B cell (primary cell): ENCODE data around the gene PRSS33. TPM values are rescaled to one million over a fixed set of nuclear protein-coding genes. Genes with fewer than 3 reads are reported as not detected.
A peak's percentile ranks its signal among the peaks of the same experiment; 100 is the strongest.

Source experiments
- ATAC-seq: fragments of 200-7000 bp; cut with Tn5 transposase; one replicate; pipeline ENCODE4 v1.10.0; 2021; ENCODE audit warnings: low read depth, mild to moderate bottlenecking, moderate number of reproducible peaks, moderate library complexity
- CTCF ChIA-PET: fragments of 350-600 bp; sonication (Branson Sonifier 250); formaldehyde crosslinking; loops from one replicate; lab custom pipeline; 2021; ENCODE audit warnings: antibody characterized with exemption, inconsistent platforms; lab: Charles Lee
- POLR2A ChIA-PET: fragments of 350-600 bp; sonication (Branson Sonifier 250); formaldehyde crosslinking; loops from one replicate; lab custom pipeline; 2021; ENCODE audit warnings: antibody characterized with exemption; lab: Charles Lee
- DNase-seq: peaks from one replicate; pipeline ENCODE4 v3.0.0; 2013
- H2AFZ ChIP-seq: 2 replicates; pipeline ENCODE4 v1.6.1; 2012; ENCODE audit warnings: mild to moderate bottlenecking, low read depth, low read length; ENCODE audit not compliant: insufficient read depth, poor library complexity, severe bottlenecking
- H3K27ac ChIP-seq, 2 donors: 1 replicate in 1 of 2; 2 replicates in 1 of 2; pipeline ENCODE4 v1.5.1; 2012 to 2013; ENCODE audit warnings: low read length in 2 of 2, mild to moderate bottlenecking in 2 of 2, moderate library complexity in 1 of 2
- H3K27me3 ChIP-seq, 4 experiments: fragments of 200-600 bp in 1 of 4; sonication (generic) in 1 of 4; replicated peaks in 1 of 4; 1 replicate in 2 of 4; 2 replicates in 2 of 4; pipeline versions ENCODE4 v1.6.1 to v1.7.0; 2013 to 2016; ENCODE audit warnings: low read length in 3 of 4, mild to moderate bottlenecking in 2 of 4, mixed read lengths in 1 of 4, moderate library complexity in 1 of 4; ENCODE audit not compliant: insufficient read depth in 4 of 4, control insufficient read depth in 3 of 4; ENCODE audit errors: control extremely low read depth in 1 of 4
- H3K36me3 ChIP-seq, 2 experiments: replicated peaks in 1 of 2; 1 replicate in 1 of 2; 2 replicates in 1 of 2; pipeline versions ENCODE4 v1.6.1 to v1.7.1; 2013; ENCODE audit warnings: low read length in 1 of 2; ENCODE audit not compliant: insufficient read depth in 2 of 2, control insufficient read depth in 1 of 2; ENCODE audit errors: control extremely low read depth in 1 of 2, extremely low read depth in 1 of 2
- H3K4me1 ChIP-seq, 2 donors: fragments of 200-600 bp in 1 of 2; sonication (generic) in 1 of 2; 1 replicate in 1 of 2; 2 replicates in 1 of 2; pipeline versions ENCODE4 v1.5.1 to v1.6.1; 2013 to 2017; ENCODE audit warnings: low read length in 2 of 2; ENCODE audit not compliant: control insufficient read depth in 2 of 2, insufficient read depth in 2 of 2
- H3K4me2 ChIP-seq: replicated peaks from 2 replicates; pipeline ENCODE3; 2012; ENCODE audit warnings: mild to moderate bottlenecking, low read depth, low read length; ENCODE audit not compliant: poor library complexity, severe bottlenecking
- H3K4me3 ChIP-seq, 5 experiments: fragments of 200-600 bp in 1 of 5; sonication (generic) in 1 of 5; 1 replicate in 3 of 5; 2 replicates in 2 of 5; pipeline versions ENCODE4 v1.5.1 to v1.7.0; 2011 to 2016; ENCODE audit warnings: low read length in 4 of 5, mild to moderate bottlenecking in 4 of 5, low read depth in 2 of 5, control low read depth in 1 of 5, moderate library complexity in 1 of 5; ENCODE audit not compliant: insufficient read depth in 1 of 5; ENCODE audit errors: control extremely low read depth in 1 of 5, extremely low read depth in 1 of 5
- H3K79me2 ChIP-seq: fragments of 200-600 bp; sonication (generic); one replicate; pipeline ENCODE4 v1.6.0; 2016; ENCODE audit warnings: low read length; ENCODE audit not compliant: control insufficient read depth, insufficient read depth
- H3K9ac ChIP-seq: fragments of 200-600 bp; sonication (generic); 2 replicates; pipeline ENCODE4 v1.6.1; 2017; ENCODE audit warnings: mild to moderate bottlenecking, low read length, moderate library complexity
- H3K9me3 ChIP-seq, 3 donors: one replicate each; pipeline versions ENCODE4 v1.6.1 to v1.7.1; 2013; ENCODE audit warnings: low read length in 2 of 3; ENCODE audit not compliant: control insufficient read depth in 2 of 3, insufficient read depth in 1 of 3; ENCODE audit errors: control extremely low read depth in 1 of 3
- H4K20me1 ChIP-seq: 2 replicates; pipeline ENCODE4 v1.6.0; 2012; ENCODE audit warnings: mild to moderate bottlenecking, low read length; ENCODE audit not compliant: insufficient read depth, control insufficient read depth, poor library complexity, severe bottlenecking
- H3K27ac Mint-ChIP-seq: one replicate; pipeline ENCODE4 v1.8.0; 2021; ENCODE audit warnings: mixed read lengths
- H3K27me3 Mint-ChIP-seq: one replicate; pipeline ENCODE4 v1.8.0; 2021; ENCODE audit warnings: mixed read lengths
- H3K4me1 Mint-ChIP-seq: one replicate; pipeline ENCODE4 v1.8.0; 2021; ENCODE audit warnings: mixed read lengths
- H3K4me3 Mint-ChIP-seq: one replicate; pipeline ENCODE4 v1.8.0; 2021; ENCODE audit warnings: mixed read lengths
- H3K9me3 Mint-ChIP-seq: one replicate; pipeline ENCODE4 v1.8.0; 2022; ENCODE audit warnings: mixed read lengths; ENCODE audit not compliant: insufficient read depth
- CTCF ChIP-seq: fragments of 200-600 bp; IDR thresholded peaks from one replicate; pipeline ENCODE4 v1.8.0; 2022; ENCODE audit warnings: antibody characterized with exemption, mild to moderate bottlenecking
- EZH2 ChIP-seq: IDR thresholded peaks from 2 replicates; pipeline ENCODE4 v1.6.1; 2012; ENCODE audit warnings: borderline replicate concordance, low read depth, mild to moderate bottlenecking, moderate library complexity, low read length; ENCODE audit not compliant: insufficient read depth, poor library complexity, severe bottlenecking
- WGBS: methylation state at CpG from one replicate; pipeline ENCODE4 v1.1.5; 2013; ENCODE audit warnings: missing lambda C conversion rate; ENCODE audit not compliant: insufficient coverage; 5-methylcytosine and 5-hydroxymethylcytosine counted together
- intact Hi-C: fragments of 100-400 bp; cut with micrococcal nuclease; formaldehyde crosslinking; loops from one replicate; pipeline ENCODE4 v1.10.0; 2022
- polyA plus RNA-seq: library from polyadenylated mRNA; depleted of rRNA; stranded (reverse); fragments of >200 nt; gene quantifications from 2 replicates; pipeline ENCODE4 v1.2.3, GENCODE V29; 2012
- total RNA-seq, 2 donors: library from RNA; stranded (reverse); fragments of 120-200 nt in 1 of 2; gene quantifications; 1 replicate in 1 of 2; 2 replicates in 1 of 2; pipeline versions ENCODE4 v1.2.3 to v1.2.4, GENCODE V29; 2013 to 2022

The PRSS33 gene
- total and polyA plus RNA-seq, 2 donors (not counting 1 experiment from before 2014, with no cell fraction given) = not detected

GRCh38 chr16:2769100-2769529 lies 18.2 kb downstream of the PRSS33 start:
- H4K20me1 ChIP-seq = peaks cover 79% of the 10 kb centered on the region
- 91% methylated on average over 7 of the region's 11 CpGs for WGBS
- H3K4me1 Mint-ChIP-seq = peaks cover 5% of the 10 kb centered on the region
- no peak overlapping the region for H3K4me3 Mint-ChIP-seq
- no peaks in the 10 kb centered on the region for H3K27me3 ChIP-seq
- ChIA-PET POLR2A (no interaction called here), CTCF (no interaction called here)
- H3K9me3 ChIP-seq = peaks cover 0 to 9% (median 0%) of the 10 kb centered on the region in 3 donors
- H3K27ac Mint-ChIP-seq = no peak overlapping the region
- ATAC-seq (no peak), DNase-seq (peak; percentile 22)
- H2AFZ ChIP-seq = no peak overlapping the region
- H3K4me1 ChIP-seq = no peaks in the 10 kb centered on the region
- intact Hi-C loops = no loop called here
- H3K9me3 Mint-ChIP-seq = no peaks in the 10 kb centered on the region
- peaks cover 55% of the 10 kb centered on the region for H3K79me2 ChIP-seq
- H3K4me3 ChIP-seq = no peak overlapping the region
- no peak overlapping the region for H3K9ac ChIP-seq
- H3K27ac ChIP-seq = no peak overlapping the region
- H3K27me3 Mint-ChIP-seq = no peaks in the 10 kb centered on the region
- TF ChIP-seq EZH2 (no peak), CTCF (no peak)
- no peak overlapping the region for H3K4me2 ChIP-seq
- H3K36me3 ChIP-seq = peaks cover 0 to 91% of the 10 kb centered on the region in 2 experiments

- Histone ChIP-seq H3K4me1 (no peaks in the 10 kb centered on the region), H4K20me1 (peaks cover 83% of the 10 kb centered on the region), H3K4me2 (no peak overlapping the region), H3K27me3 (no peaks in the 10 kb centered on the region), H3K9ac (no peak overlapping the region), H3K9me3 (peaks cover 0 to 9% (median 0%) of the 10 kb centered on the region in 3 donors), H3K36me3 (peaks cover 1 to 94% of the 10 kb centered on the region in 2 experiments), H3K27ac (no peak overlapping the region), H2AFZ (no peak overlapping the region), H3K79me2 (peaks cover 55% of the 10 kb centered on the region), H3K4me3 (no peak overlapping the region)
- WGBS = 95% methylated on average over 10 of the region's 17 CpGs
- peaks cover 5% of the 10 kb centered on the region for H3K4me1 Mint-ChIP-seq
- intact Hi-C loops = no loop called here
- ATAC-seq (no peak), DNase-seq (peak; percentile 27)
- H3K4me3 Mint-ChIP-seq = no peak overlapping the region
- no peaks in the 10 kb centered on the region for H3K9me3 Mint-ChIP-seq
- ChIA-PET POLR2A (no interaction called here), CTCF (no interaction called here)
- TF ChIP-seq EZH2 = no peak
- no peak for TF ChIP-seq CTCF
- H3K27ac Mint-ChIP-seq = no peak overlapping the region
- H3K27me3 Mint-ChIP-seq = no peaks in the 10 kb centered on the region
Measured at GRCh38 chr16:2768403-2769089, 18.8 kb downstream of the PRSS33 start.
